IPS-18c (cell line): ENCODE measurements around the gene SELENOP.
A peak's percentile ranks its signal among the peaks of the same experiment; 100 is the strongest.
"Not testable (repeated sequence)": the region's sequence is repeated elsewhere in the genome, so short reads cannot be mapped to it uniquely, and the experiment has no call there.

Experiments
- H3K4me3 ChIP-seq: 2 replicates; pipeline ENCODE4 v1.7.0; 2013; ENCODE audit warnings: low read depth, mild to moderate bottlenecking, low read length, moderate library complexity; ENCODE audit not compliant: insufficient read depth
- H3K9me3 ChIP-seq: one replicate; pipeline ENCODE4 v1.6.1; 2013; ENCODE audit warnings: mild to moderate bottlenecking, low read length, moderate library complexity; ENCODE audit not compliant: control insufficient read depth, insufficient read depth

The SELENOP gene

GRCh38 chr5:42836070-42836769 is 24.5 kb upstream of the SELENOP start:
- H3K9me3 ChIP-seq = peaks cover 2% of the 10 kb centered on the region
- no peak overlapping the region for H3K4me3 ChIP-seq

GRCh38 chr5:42832060-42832459 is 20.4 kb upstream of the SELENOP start:
- no peak overlapping the region for H3K4me3 ChIP-seq

GRCh38 chr5:42830924-42831323 is 19.2 kb upstream of the SELENOP start:
- no peak overlapping the region for H3K4me3 ChIP-seq
- no peaks in the 10 kb centered on the region for H3K9me3 ChIP-seq

More at GRCh38 chr5:42832060-42832459, 20.4 kb upstream of the SELENOP start:
- H3K9me3 ChIP-seq = peaks cover 2% of the 10 kb centered on the region

- no peaks in the 10 kb centered on the region for H3K9me3 ChIP-seq
- no peak overlapping the region for H3K4me3 ChIP-seq
These were observed 17.0 kb upstream of the SELENOP start for GRCh38 chr5:42828671-42829070.

GRCh38 chr5:42826757-42827515 is 15.2 kb upstream of the SELENOP start:
- no peaks in the 10 kb centered on the region for H3K9me3 ChIP-seq
- no peak overlapping the region for H3K4me3 ChIP-seq

- no peaks in the 10 kb centered on the region for H3K9me3 ChIP-seq
- H3K4me3 ChIP-seq = no peak overlapping the region
These were observed 13.9 kb upstream of the SELENOP start for GRCh38 chr5:42825422-42826148.

GRCh38 chr5:42824347-42824976 is 12.8 kb upstream of the SELENOP start:
- no peaks in the 10 kb centered on the region for H3K9me3 ChIP-seq
- no peak overlapping the region for H3K4me3 ChIP-seq

- no peak overlapping the region for H3K4me3 ChIP-seq
These were observed 10.9 kb upstream of the SELENOP start for GRCh38 chr5:42822548-42822947.

GRCh38 chr5:42819745-42820144 is 8.1 kb upstream of the SELENOP start:
- Histone ChIP-seq H3K9me3 (no peaks in the 10 kb centered on the region), H3K4me3 (no peak overlapping the region)

More at GRCh38 chr5:42822548-42822947, 10.9 kb upstream of the SELENOP start:
- no peaks in the 10 kb centered on the region for H3K9me3 ChIP-seq

- H3K9me3 ChIP-seq, H3K4me3 ChIP-seq: not testable (repeated sequence)
These were observed 4.9 kb upstream of the SELENOP start for GRCh38 chr5:42816546-42816945.

GRCh38 chr5:42813533-42813932 is 1.8 kb upstream of the SELENOP start:
- no peaks in the 10 kb centered on the region for H3K9me3 ChIP-seq
- H3K4me3 ChIP-seq = no peak overlapping the region

GRCh38 chr5:42812620-42813019 is 928 bp upstream of the SELENOP start:
- Histone ChIP-seq H3K9me3 (no peaks in the 10 kb centered on the region), H3K4me3 (no peak overlapping the region)

GRCh38 chr5:42810834-42811590 is 680 bp downstream of the SELENOP start:
- Histone ChIP-seq H3K9me3 (no peaks in the 10 kb centered on the region), H3K4me3 (peak overlapping the region; percentile 2; the same call in 1 of the 2 replicates)

GRCh38 chr5:42808888-42809611 is 2.6 kb downstream of the SELENOP start:
- H3K4me3 ChIP-seq = no peak overlapping the region
- H3K9me3 ChIP-seq = no peaks in the 10 kb centered on the region

- no peak overlapping the region for H3K4me3 ChIP-seq
- H3K9me3 ChIP-seq = no peaks in the 10 kb centered on the region
These were observed 3.8 kb downstream of the SELENOP start for GRCh38 chr5:42807722-42808447.
